Heart left ventricle (tissue), 13 donors: ENCODE data around the gene SBNO2.

ENCODE experiments used
- POLR2A ChIP-seq, 2 donors: fragments of 450-650 bp; IDR thresholded peaks; one replicate each; pipeline ENCODE4 v1.6.1; 2017; ENCODE audit warnings: antibody characterized with exemption in 2 of 2, mild to moderate bottlenecking in 2 of 2, moderate library complexity in 2 of 2
- TF ChIP-seq, protein P1 (sequence below), 12 donors: fragments of 200-600 bp; sonication (generic) in 4 of 12; IDR thresholded peaks; one replicate each; pipeline versions ENCODE4 v1.5.0 to v1.8.0; 2018 to 2022; ENCODE audit warnings: antibody characterized with exemption in 12 of 12, mild to moderate bottlenecking in 5 of 12
- donor health status: ischemic (EF 13 %, LVEDD 7.1; RV severe dilation, severe dysfunction).
- donor health status: DM: no; HTN: yes; CAD: no.
- donor health status: DM: no; HTN: no; CAD: no.
- donor health status: ischemic (EF 25% LVEDD 6.9; RV normal size, moderate dysfunction).
- donor health status: ischemic (EF 25% LVEDD 5.7; RV mildly dilated, moderate dysfunction).
- donor health status: ischemic (EF 35%, LVEDD 5.7; RV mildly dilated, moderate dysfunction).
- donor health status: nonischemic (EF 11% LVEDD 7.7; RV severe dilation, severe dysfunction).
- donor health status: DM: yes; HTN: yes; CAD: no.
- donor health status: PGD.
- donor health status: ischemic (EF 29% LVEDD 5.4; RV normal size, mild dysfunction).
- donor health status: nonischemic (EF 23%, LVEDD 6.1; RV moderate dilation, normal function).

DNA sequence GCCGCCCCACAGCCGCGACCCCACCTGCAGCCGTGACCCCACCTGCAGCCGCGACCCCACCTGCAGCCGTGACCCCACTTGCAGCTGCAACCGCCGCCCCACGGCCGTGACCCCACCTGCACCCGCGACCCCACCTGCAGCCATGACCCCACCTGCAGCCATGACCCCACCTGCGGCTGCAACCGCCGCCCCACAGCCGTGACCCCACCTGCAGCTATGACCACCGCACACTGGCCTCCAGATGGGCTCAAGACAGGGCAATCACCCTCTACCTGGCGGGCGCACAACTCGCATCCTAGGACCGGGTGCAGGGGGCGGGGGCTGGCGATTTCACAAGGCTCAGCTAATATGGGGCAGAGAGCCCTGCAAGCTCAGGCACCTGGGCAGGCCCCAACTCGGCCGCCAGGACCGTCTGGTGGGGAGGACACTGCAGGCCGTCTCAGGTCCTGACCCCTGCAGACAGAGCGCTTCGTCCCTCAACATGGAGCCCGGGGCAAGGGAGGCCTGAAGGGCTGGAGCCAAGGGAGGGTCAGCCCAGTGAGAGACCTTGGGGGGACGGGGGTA is 15.1 kb downstream of the SBNO2 start:
- TF ChIP-seq, protein P1, sequence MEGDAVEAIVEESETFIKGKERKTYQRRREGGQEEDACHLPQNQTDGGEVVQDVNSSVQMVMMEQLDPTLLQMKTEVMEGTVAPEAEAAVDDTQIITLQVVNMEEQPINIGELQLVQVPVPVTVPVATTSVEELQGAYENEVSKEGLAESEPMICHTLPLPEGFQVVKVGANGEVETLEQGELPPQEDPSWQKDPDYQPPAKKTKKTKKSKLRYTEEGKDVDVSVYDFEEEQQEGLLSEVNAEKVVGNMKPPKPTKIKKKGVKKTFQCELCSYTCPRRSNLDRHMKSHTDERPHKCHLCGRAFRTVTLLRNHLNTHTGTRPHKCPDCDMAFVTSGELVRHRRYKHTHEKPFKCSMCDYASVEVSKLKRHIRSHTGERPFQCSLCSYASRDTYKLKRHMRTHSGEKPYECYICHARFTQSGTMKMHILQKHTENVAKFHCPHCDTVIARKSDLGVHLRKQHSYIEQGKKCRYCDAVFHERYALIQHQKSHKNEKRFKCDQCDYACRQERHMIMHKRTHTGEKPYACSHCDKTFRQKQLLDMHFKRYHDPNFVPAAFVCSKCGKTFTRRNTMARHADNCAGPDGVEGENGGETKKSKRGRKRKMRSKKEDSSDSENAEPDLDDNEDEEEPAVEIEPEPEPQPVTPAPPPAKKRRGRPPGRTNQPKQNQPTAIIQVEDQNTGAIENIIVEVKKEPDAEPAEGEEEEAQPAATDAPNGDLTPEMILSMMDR (IDR thresholded peaks at IDR 0.05), result no peak
- TF ChIP-seq POLR2A (IDR thresholded peaks at IDR 0.05), result no peak
